GM12891 (cell line): ENCODE measurements around the gene GPNMB.

Experiments
- POLR2A ChIP-seq: IDR thresholded peaks from 2 replicates; pipeline ENCODE4 v1.6.1; 2011; ENCODE audit warnings: low read depth, low read length, control low read depth
- POLR2AphosphoS5 ChIP-seq: IDR thresholded peaks from 2 replicates; pipeline ENCODE4 v1.6.1; 2011; ENCODE audit warnings: low read depth, low read length, control low read depth
- TAF1 ChIP-seq: IDR thresholded peaks from 2 replicates; pipeline ENCODE4 v1.6.1; 2011; ENCODE audit warnings: low read depth, low read length, control low read depth

DNA sequence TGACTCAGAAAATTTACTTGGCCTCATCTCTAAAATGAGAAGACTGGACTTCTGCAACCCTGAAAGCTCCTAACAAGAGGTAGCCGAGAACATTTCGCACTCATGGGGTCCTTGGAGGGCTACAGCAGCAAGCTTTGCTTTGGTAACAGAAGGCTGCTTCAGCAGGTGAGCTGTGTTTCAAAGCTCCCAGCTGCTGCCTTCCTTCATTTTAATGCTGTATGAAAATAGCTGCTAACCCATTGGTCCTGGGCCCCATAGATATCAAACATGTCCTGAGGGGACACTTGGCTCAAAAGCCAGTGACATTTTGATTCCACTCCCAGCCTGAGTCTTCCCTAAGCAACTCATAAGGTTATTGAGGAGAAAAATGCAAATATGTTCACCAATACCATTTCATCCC, 38.3 kb downstream of the GPNMB start:
- TF ChIP-seq POLR2A (no peak), TAF1 (no peak), POLR2AphosphoS5 (no peak)
